SU-DHL-6 (cell line): ENCODE data around the gene G6PC3.

Source experiments
- H2AFZ ChIP-seq: fragments of 200-600 bp; sonication (generic); 2 replicates; pipeline ENCODE4 v1.6.1; 2014; ENCODE audit warnings: low read depth, mild to moderate bottlenecking, moderate library complexity, mixed read lengths, antibody characterized with exemption, low read length; ENCODE audit not compliant: severe bottlenecking
- H3F3A ChIP-seq: fragments of 200-600 bp; shearing (Covaris generic); 2 replicates; pipeline ENCODE4 v1.6.0; 2016; ENCODE audit warnings: antibody characterized with exemption, mild to moderate bottlenecking; ENCODE audit not compliant: insufficient read depth
- H3K27ac ChIP-seq: fragments of 200-600 bp; sonication (generic); 2 replicates; pipeline ENCODE4 v1.5.1; 2016; ENCODE audit warnings: low read depth, mild to moderate bottlenecking, low read length, moderate library complexity, mixed read lengths
- H3K27me3 ChIP-seq: fragments of 200-600 bp; sonication (generic), shearing (Covaris generic); 2 replicates; pipeline ENCODE4 v1.6.0; 2014; ENCODE audit warnings: mild to moderate bottlenecking, low read length
- H3K36me3 ChIP-seq: fragments of 200-600 bp; sonication (generic); 2 replicates; pipeline ENCODE4 v1.6.1; 2014; ENCODE audit warnings: mild to moderate bottlenecking, low read length, mixed read lengths
- H3K4me2 ChIP-seq: fragments of 300-600, 200-600 bp; shearing (Covaris generic), sonication (generic); 2 replicates; pipeline ENCODE4 v1.6.0; 2014; ENCODE audit warnings: low read length, low read depth, mild to moderate bottlenecking; ENCODE audit not compliant: poor library complexity, severe bottlenecking
- H3K4me3 ChIP-seq: fragments of 200-600 bp; sonication (generic); 2 replicates; pipeline ENCODE4 v1.5.1; 2014; ENCODE audit warnings: antibody characterized with exemption, low read length, mild to moderate bottlenecking, mixed read lengths; ENCODE audit not compliant: insufficient read depth, poor library complexity, severe bottlenecking
- H3K79me2 ChIP-seq: fragments of 200-600 bp; sonication (generic); 2 replicates; pipeline ENCODE4 v1.6.1; 2014; ENCODE audit warnings: mild to moderate bottlenecking, low read length, moderate library complexity; ENCODE audit not compliant: insufficient read depth
- H3K9ac ChIP-seq: fragments of 200-600 bp; sonication (generic); 2 replicates; pipeline ENCODE4 v1.7.0; 2014; ENCODE audit warnings: mild to moderate bottlenecking, low read length
- H3K9me2 ChIP-seq: fragments of 200-600 bp; sonication (generic); replicated peaks from 2 replicates; pipeline ENCODE4 v1.6.1; 2014; ENCODE audit warnings: low read length; ENCODE audit not compliant: insufficient read depth
- H3K9me3 ChIP-seq: fragments of 200-600 bp; sonication (generic); 2 replicates; pipeline ENCODE4 v1.6.1; 2014; ENCODE audit warnings: low read length, mixed read lengths; ENCODE audit not compliant: insufficient read depth
- H4K20me1 ChIP-seq: fragments of 200-600 bp; sonication (generic); 2 replicates; pipeline ENCODE4 v1.6.1; 2014; ENCODE audit warnings: low read depth, mild to moderate bottlenecking, antibody characterized with exemption, low read length, moderate library complexity, mixed read lengths
- EZH2phosphoT487 ChIP-seq: fragments of 200-600 bp; sonication (generic), shearing (Covaris generic); conservative IDR thresholded peaks from 2 replicates; pipeline ENCODE4 v1.6.1; 2018; ENCODE audit warnings: mild to moderate bottlenecking, antibody characterized with exemption, low read length, moderate library complexity, mixed read lengths
- TF ChIP-seq, protein P1 (sequence below): fragments of 200-600 bp; sonication (generic); IDR thresholded peaks from one replicate; pipeline ENCODE4 v1.5.1; 2017; ENCODE audit warnings: antibody characterized with exemption, mild to moderate bottlenecking, low read length, moderate library complexity; ENCODE audit not compliant: insufficient read depth, poor library complexity, severe bottlenecking

Gene G6PC3

DNA sequence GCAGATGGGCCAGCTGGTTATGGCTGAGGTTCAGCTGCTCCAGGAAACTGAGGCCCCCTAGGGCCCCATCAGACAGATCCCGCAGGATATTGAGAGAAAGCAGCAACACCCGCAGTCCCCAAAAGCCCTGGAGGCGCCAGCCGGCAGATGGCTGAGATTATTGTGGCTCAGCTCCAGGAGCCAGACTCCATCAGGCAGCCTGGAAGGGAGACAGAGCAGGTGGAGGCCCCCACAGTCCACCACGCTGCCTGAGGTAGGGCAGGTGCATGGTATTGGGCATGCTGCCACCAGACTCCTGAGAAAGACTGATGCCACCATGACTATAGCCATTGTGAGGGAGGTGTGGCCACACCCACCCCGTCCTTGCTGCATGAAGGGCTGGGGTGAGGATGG is 46.3 kb upstream of the G6PC3 start:
- no peaks in the 10 kb centered on the region for H3F3A ChIP-seq
- H3K36me3 ChIP-seq = no peaks in the 10 kb centered on the region
- H3K4me2 ChIP-seq = no peak overlapping the region
- no peak overlapping the region for H3K27ac ChIP-seq
- no peaks in the 10 kb centered on the region for H3K9me3 ChIP-seq
- H4K20me1 ChIP-seq = no peaks in the 10 kb centered on the region
- no peaks in the 10 kb centered on the region for H3K27me3 ChIP-seq
- no peaks in the 10 kb centered on the region for H3K79me2 ChIP-seq
- H3K9ac ChIP-seq = no peak overlapping the region
- no peak overlapping the region for H2AFZ ChIP-seq
- no peak overlapping the region for H3K4me3 ChIP-seq
- TF ChIP-seq EZH2phosphoT487 = no peak
- TF ChIP-seq, protein P1, sequence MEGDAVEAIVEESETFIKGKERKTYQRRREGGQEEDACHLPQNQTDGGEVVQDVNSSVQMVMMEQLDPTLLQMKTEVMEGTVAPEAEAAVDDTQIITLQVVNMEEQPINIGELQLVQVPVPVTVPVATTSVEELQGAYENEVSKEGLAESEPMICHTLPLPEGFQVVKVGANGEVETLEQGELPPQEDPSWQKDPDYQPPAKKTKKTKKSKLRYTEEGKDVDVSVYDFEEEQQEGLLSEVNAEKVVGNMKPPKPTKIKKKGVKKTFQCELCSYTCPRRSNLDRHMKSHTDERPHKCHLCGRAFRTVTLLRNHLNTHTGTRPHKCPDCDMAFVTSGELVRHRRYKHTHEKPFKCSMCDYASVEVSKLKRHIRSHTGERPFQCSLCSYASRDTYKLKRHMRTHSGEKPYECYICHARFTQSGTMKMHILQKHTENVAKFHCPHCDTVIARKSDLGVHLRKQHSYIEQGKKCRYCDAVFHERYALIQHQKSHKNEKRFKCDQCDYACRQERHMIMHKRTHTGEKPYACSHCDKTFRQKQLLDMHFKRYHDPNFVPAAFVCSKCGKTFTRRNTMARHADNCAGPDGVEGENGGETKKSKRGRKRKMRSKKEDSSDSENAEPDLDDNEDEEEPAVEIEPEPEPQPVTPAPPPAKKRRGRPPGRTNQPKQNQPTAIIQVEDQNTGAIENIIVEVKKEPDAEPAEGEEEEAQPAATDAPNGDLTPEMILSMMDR = no peak
- H3K9me2 ChIP-seq = no peaks in the 10 kb centered on the region

DNA sequence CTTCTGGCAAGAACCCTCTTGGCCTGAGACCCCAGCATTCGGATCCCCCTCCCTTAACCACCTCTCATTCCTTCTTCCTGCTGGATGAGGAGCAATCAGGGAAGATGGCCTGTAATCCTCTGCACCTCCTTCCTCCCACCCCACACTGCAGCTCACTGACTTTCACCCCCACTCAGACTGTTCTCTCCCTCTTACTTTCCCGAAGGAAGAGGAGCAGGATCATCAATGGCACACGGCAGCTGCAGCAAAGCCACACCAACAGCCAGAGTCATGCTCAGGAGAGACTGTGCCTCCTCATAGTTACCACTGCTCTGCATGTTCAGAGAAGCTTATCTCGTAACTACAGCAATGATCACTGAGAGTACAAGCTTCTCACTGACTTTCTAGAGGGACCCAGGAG is 45.7 kb upstream of the G6PC3 start:
- Histone ChIP-seq H3K4me3 (no peak overlapping the region), H3K27ac (no peak overlapping the region), H2AFZ (no peak overlapping the region), H3K9ac (no peak overlapping the region), H3K36me3 (no peaks in the 10 kb centered on the region), H3K9me3 (no peaks in the 10 kb centered on the region), H3K27me3 (no peaks in the 10 kb centered on the region), H3F3A (no peaks in the 10 kb centered on the region), H4K20me1 (no peaks in the 10 kb centered on the region), H3K79me2 (no peaks in the 10 kb centered on the region), H3K9me2 (no peaks in the 10 kb centered on the region), H3K4me2 (no peak overlapping the region)
- no peak for TF ChIP-seq EZH2phosphoT487
- TF ChIP-seq, protein P1 = no peak

DNA sequence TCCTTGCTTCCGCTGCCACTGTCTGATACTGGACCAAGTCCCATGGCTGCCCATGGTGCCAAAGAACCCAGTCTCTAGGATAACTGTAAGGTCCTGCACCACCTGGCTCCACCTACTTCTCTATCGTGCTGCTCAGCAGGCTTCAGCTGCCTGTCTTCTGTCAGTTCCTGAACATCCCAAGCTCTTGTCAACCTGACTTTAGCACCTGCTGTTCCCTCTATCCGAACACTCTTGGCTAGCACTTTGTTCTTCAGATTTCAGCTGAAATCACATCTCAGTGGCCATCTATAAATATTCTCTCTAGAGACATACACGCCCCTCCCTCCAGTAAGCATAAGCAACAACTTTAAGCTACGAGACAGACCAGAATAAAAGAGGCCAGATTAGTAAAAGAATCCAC is 40.8 kb upstream of the G6PC3 start:
- Histone ChIP-seq H2AFZ (no peak overlapping the region), H3K79me2 (no peaks in the 10 kb centered on the region), H3K27ac (no peak overlapping the region), H3K27me3 (no peaks in the 10 kb centered on the region), H3F3A (no peaks in the 10 kb centered on the region), H3K9me2 (no peaks in the 10 kb centered on the region), H3K9me3 (no peaks in the 10 kb centered on the region), H3K9ac (no peak overlapping the region), H3K36me3 (no peaks in the 10 kb centered on the region; the same call in 1 of the 2 replicates), H3K4me3 (no peak overlapping the region), H4K20me1 (no peaks in the 10 kb centered on the region), H3K4me2 (no peak overlapping the region)
- TF ChIP-seq, protein P1 = no peak
- no peak for TF ChIP-seq EZH2phosphoT487

DNA sequence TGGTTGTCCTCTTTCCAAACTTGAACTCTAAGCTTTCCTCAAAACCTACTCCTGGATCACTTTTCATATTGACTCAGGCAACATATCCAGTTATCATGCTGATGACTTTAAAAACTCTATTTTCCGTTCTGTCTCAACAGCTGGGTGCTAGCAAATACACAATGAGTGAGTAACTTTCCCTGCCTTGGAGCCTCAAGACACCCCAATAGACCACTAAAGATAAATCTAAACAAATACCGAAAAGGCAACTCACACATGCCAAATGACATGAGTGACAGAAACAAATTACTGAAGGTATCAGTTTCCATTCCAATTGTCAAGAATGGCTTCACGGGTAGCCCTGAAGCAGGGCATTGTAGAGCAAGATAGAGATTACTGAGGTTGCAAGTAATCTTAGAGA is 40.1 kb upstream of the G6PC3 start:
- no peak overlapping the region for H3K4me3 ChIP-seq
- H3K9me3 ChIP-seq = no peaks in the 10 kb centered on the region
- H4K20me1 ChIP-seq = no peaks in the 10 kb centered on the region
- no peaks in the 10 kb centered on the region for H3F3A ChIP-seq
- no peaks in the 10 kb centered on the region; the same call in 1 of the 2 replicates for H3K36me3 ChIP-seq
- H3K9me2 ChIP-seq = no peaks in the 10 kb centered on the region
- no peak overlapping the region for H3K9ac ChIP-seq
- TF ChIP-seq, protein P1 = no peak
- no peak for TF ChIP-seq EZH2phosphoT487
- H3K27me3 ChIP-seq = no peaks in the 10 kb centered on the region
- no peak overlapping the region for H3K27ac ChIP-seq
- no peaks in the 10 kb centered on the region for H3K79me2 ChIP-seq
- H3K4me2 ChIP-seq = no peak overlapping the region
- no peak overlapping the region for H2AFZ ChIP-seq
